Measurements from ENCODE around the gene PRKCQ.

PRKCQ gene

DNA sequence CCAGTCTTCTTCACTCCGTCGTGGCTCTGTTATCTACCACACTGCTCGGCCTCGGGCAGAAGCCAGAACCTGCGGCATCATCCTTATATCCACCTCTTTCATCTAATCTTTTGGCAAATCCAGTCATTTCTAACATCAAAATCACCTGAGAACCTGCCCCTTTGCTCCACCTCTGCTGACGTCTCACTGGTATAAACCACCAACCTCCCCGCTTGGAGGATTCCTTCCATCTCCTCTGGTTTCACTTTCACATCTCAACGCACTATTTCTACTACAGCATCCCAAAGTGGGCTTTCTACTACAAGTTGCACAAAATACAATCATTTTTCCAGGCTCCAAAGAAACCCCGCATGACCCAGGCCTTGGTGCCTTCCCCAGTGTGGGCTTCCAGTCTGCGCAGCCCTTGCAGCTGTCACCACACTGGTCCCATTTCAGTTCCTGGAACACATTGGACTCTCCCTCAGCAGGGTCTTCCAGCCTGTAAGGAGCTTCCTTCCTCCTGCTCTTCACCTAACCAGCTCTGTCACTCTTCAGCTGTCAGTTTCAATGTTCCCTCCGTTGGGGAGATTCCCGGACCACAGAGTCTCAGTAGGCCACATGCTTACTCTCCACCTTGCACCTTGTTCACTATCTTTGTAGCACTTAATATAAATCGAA lies 85.0 kb downstream of the PRKCQ start:
- Histone ChIP-seq H3K36me3 (ENCODE audit: insufficient read depth) (no peaks in the 10 kb centered on the region), H3K9ac (no peak overlapping the region), H3K4me1 (ENCODE audit: low read depth, poor library complexity, severe bottlenecking) (no peaks in the 10 kb centered on the region), H3K4me3 (IDR thresholded peaks at IDR 0.05; ENCODE audit: insufficient read depth, low read depth, low read length) (no peak overlapping the region), H3K4me2 (no peak overlapping the region), H3K79me2 (ENCODE audit: insufficient read depth, low read depth) (no peaks in the 10 kb centered on the region), H3K27me3 (ENCODE audit: insufficient read depth, low read depth) (no peaks in the 10 kb centered on the region), H2AFZ (ENCODE audit: low read depth) (no peak overlapping the region), H4K20me1 (ENCODE audit: insufficient read depth) (no peaks in the 10 kb centered on the region), H3K27ac (no peak overlapping the region)
- TF ChIP-seq, protein P1, sequence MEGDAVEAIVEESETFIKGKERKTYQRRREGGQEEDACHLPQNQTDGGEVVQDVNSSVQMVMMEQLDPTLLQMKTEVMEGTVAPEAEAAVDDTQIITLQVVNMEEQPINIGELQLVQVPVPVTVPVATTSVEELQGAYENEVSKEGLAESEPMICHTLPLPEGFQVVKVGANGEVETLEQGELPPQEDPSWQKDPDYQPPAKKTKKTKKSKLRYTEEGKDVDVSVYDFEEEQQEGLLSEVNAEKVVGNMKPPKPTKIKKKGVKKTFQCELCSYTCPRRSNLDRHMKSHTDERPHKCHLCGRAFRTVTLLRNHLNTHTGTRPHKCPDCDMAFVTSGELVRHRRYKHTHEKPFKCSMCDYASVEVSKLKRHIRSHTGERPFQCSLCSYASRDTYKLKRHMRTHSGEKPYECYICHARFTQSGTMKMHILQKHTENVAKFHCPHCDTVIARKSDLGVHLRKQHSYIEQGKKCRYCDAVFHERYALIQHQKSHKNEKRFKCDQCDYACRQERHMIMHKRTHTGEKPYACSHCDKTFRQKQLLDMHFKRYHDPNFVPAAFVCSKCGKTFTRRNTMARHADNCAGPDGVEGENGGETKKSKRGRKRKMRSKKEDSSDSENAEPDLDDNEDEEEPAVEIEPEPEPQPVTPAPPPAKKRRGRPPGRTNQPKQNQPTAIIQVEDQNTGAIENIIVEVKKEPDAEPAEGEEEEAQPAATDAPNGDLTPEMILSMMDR (conservative IDR thresholded peaks at IDR 0.05; ENCODE audit: low read depth, low read length) = no peak

DNA sequence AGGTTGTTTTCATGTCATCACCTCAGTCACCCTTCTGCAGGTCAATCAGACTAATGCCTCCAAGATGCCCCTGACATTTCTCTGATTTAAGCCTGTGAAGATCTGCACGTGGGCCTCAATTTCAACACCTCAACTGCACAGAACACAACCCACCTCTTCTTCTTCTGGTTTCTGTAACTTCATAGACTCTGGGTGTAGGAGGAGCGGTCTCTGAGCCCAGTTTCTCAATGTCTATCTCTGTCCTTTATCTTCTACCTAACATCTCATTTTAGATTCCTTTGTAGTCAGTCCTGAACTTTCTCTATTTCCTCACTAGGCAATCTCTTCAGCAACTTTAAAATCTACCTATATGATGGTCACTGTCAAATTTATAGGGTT lies 85.6 kb downstream of the PRKCQ start:
- H3K27me3 ChIP-seq (ENCODE audit: insufficient read depth, low read depth) = no peaks in the 10 kb centered on the region
- no peak overlapping the region for H3K9ac ChIP-seq
- TF ChIP-seq, protein P1 (conservative IDR thresholded peaks at IDR 0.05; ENCODE audit: low read depth, low read length) = no peak
- H3K4me1 ChIP-seq (ENCODE audit: low read depth, poor library complexity, severe bottlenecking) = no peaks in the 10 kb centered on the region
- no peaks in the 10 kb centered on the region for H3K79me2 ChIP-seq (ENCODE audit: insufficient read depth, low read depth)
- H4K20me1 ChIP-seq (ENCODE audit: insufficient read depth) = no peaks in the 10 kb centered on the region
- no peak overlapping the region for H2AFZ ChIP-seq (ENCODE audit: low read depth)
- H3K36me3 ChIP-seq (ENCODE audit: insufficient read depth) = no peaks in the 10 kb centered on the region
- H3K4me3 ChIP-seq (IDR thresholded peaks at IDR 0.05; ENCODE audit: insufficient read depth, low read depth, low read length) = no peak overlapping the region
- no peak overlapping the region for H3K27ac ChIP-seq
- no peak overlapping the region for H3K4me2 ChIP-seq

DNA sequence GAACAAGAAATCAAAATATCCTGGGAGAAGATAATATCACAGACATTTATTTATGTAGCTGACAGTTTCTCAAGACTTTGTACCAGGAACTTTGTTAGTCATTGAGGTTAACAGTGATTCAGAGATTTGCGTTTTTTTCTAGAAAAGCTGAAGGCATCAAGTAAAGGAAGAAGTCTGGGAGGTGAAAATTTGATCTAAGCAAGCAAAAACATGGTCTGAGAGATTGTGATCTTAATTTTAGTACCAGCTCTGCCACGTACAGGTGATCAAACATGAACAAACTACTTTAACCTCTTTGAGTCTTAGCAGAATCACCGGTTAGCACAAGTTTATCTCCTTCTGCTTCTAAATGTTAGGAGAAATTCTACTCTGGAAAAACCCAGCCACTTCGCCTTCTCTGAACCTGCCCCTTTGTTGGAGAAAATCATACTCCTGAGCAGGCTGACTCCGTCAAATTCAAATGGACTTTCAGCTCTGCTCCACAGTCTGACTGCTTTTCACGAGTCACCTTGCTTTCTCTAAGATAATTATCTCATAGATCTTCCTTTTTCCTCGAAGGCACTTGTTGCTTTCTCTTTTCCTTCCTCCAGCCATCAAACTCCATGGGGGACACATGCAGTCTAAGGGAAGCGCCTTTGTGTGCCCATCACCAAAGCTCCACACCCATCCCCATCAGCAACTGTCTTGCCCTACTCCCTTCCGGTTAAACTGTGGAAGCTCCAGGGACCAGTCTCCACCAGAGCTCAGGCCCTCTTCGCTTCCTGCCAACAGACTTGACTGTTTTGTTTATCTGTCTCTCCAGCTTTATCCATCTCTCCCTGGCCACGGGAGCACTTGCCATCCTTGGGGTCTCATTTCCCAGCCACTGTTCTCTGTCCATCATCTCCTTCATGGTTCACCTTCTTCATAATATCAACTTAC lies 86.3 kb downstream of the PRKCQ start:
- H3K36me3 ChIP-seq (ENCODE audit: insufficient read depth) = no peaks in the 10 kb centered on the region
- H3K27me3 ChIP-seq (ENCODE audit: insufficient read depth, low read depth) = no peaks in the 10 kb centered on the region
- no peak overlapping the region for H2AFZ ChIP-seq (ENCODE audit: low read depth)
- no peak overlapping the region for H3K4me2 ChIP-seq
- no peak overlapping the region for H3K9ac ChIP-seq
- no peaks in the 10 kb centered on the region for H4K20me1 ChIP-seq (ENCODE audit: insufficient read depth)
- H3K27ac ChIP-seq = no peak overlapping the region
- TF ChIP-seq, protein P1 (conservative IDR thresholded peaks at IDR 0.05; ENCODE audit: low read depth, low read length) = no peak
- no peaks in the 10 kb centered on the region for H3K79me2 ChIP-seq (ENCODE audit: insufficient read depth, low read depth)
- no peak overlapping the region for H3K4me3 ChIP-seq (IDR thresholded peaks at IDR 0.05; ENCODE audit: insufficient read depth, low read depth, low read length)
- no peaks in the 10 kb centered on the region for H3K4me1 ChIP-seq (ENCODE audit: low read depth, poor library complexity, severe bottlenecking)

DNA sequence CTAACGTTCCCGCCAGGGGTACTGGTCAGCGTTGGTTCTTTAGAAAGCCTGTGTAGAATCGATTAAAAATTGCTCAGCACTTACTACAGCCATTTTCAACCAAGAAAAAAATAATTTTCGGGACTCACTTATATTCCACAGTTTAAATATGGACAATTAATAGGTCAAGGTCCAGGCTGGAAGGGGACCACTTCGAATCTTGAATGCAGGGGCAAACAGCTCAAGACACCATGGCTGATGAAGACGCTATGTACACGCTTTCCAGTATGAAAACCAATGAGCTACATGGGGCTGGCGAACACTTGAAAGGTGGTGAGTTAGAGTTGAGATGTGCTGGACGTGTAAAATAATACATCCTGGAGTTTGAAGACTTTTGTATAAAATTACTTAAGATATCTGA lies 87.2 kb downstream of the PRKCQ start:
- Histone ChIP-seq H3K27me3 (ENCODE audit: insufficient read depth, low read depth) (no peaks in the 10 kb centered on the region), H2AFZ (ENCODE audit: low read depth) (no peak overlapping the region), H3K4me3 (IDR thresholded peaks at IDR 0.05; ENCODE audit: insufficient read depth, low read depth, low read length) (no peak overlapping the region), H3K36me3 (ENCODE audit: insufficient read depth) (no peaks in the 10 kb centered on the region), H3K79me2 (ENCODE audit: insufficient read depth, low read depth) (no peaks in the 10 kb centered on the region), H3K4me1 (ENCODE audit: low read depth, poor library complexity, severe bottlenecking) (no peaks in the 10 kb centered on the region), H4K20me1 (ENCODE audit: insufficient read depth) (no peaks in the 10 kb centered on the region), H3K9ac (no peak overlapping the region), H3K4me2 (no peak overlapping the region), H3K27ac (no peak overlapping the region)
- TF ChIP-seq, protein P1 (conservative IDR thresholded peaks at IDR 0.05; ENCODE audit: low read depth, low read length) = no peak
